ENCODE measurements around the gene MTIF2. TPM values are rescaled to one million over a fixed set of nuclear protein-coding genes. Genes with fewer than 3 reads are reported as not detected.
A peak's percentile ranks its signal among the peaks of the same experiment; 100 is the strongest.
"Not testable (repeated sequence)": the region's sequence is repeated elsewhere in the genome, so short reads cannot be mapped to it uniquely, and the experiment has no call there.

MTIF2 gene
- polyA plus RNA-seq, 4 donors: 20.0 to 36.2 (median 33.1) TPM

- H3K4me3 ChIP-seq (ENCODE audit: low read depth in 1 of 3, low read length in 3 of 3): peak overlapping the region; percentile 65 to 85 (median 65)
- 0 to 2% (median 1%) methylated on average over 54 to 60 of the region's 60 CpGs for WGBS, 3 donors
- no peak for FAIRE-seq
These were observed 13.3 kb upstream of the MTIF2 start for GRCh38 chr2:55282110-55282917.

GRCh38 chr2:55280851-55281546 is 12.0 kb upstream of the MTIF2 start:
- not testable (repeated sequence) for H3K27ac ChIP-seq (ENCODE audit: low read depth in 1 of 3, low read length in 2 of 3); DNase-seq; H3K36me3 ChIP-seq (ENCODE audit: control insufficient read depth in 3 of 3, insufficient read depth in 2 of 3, low read depth in 1 of 3, low read length in 3 of 3); H3K9me3 ChIP-seq (ENCODE audit: control insufficient read depth in 2 of 2, insufficient read depth in 1 of 2, low read depth in 1 of 2, low read length in 1 of 2); H3K4me3 ChIP-seq (ENCODE audit: low read depth in 1 of 3, low read length in 3 of 3); H3K4me1 ChIP-seq (ENCODE audit: control insufficient read depth in 3 of 3, insufficient read depth in 2 of 3, low read depth in 1 of 3, low read length in 2 of 3); H3K27me3 ChIP-seq (ENCODE audit: control insufficient read depth in 3 of 3, insufficient read depth in 3 of 3, low read length in 3 of 3); FAIRE-seq
- WGBS, 3 donors: 81 to 82% (median 82%) methylated on average over 5 of the region's 5 CpGs

More at GRCh38 chr2:55282110-55282917, 13.3 kb upstream of the MTIF2 start:
- Histone ChIP-seq H3K27me3 (ENCODE audit: control insufficient read depth in 3 of 3, insufficient read depth in 3 of 3, low read length in 3 of 3) (no peaks in the 10 kb centered on the region), H3K4me1 (ENCODE audit: control insufficient read depth in 3 of 3, insufficient read depth in 2 of 3, low read depth in 1 of 3, low read length in 2 of 3) (no peaks in the 10 kb centered on the region), H3K9me3 (ENCODE audit: control insufficient read depth in 2 of 2, insufficient read depth in 1 of 2, low read depth in 1 of 2, low read length in 1 of 2) (no peaks in the 10 kb centered on the region), H3K27ac (ENCODE audit: low read depth in 1 of 3, low read length in 2 of 3) (peak overlapping the region; percentile 82 to 94 (median 91)), H3K36me3 (ENCODE audit: control insufficient read depth in 3 of 3, insufficient read depth in 2 of 3, low read depth in 1 of 3, low read length in 3 of 3) (peaks cover 0 to 5% (median 0%) of the 10 kb centered on the region in 3 donors)
- DNase-seq: peak; percentile 89 to 94

GRCh38 chr2:55279859-55280424 is 10.9 kb upstream of the MTIF2 start:
- not testable (repeated sequence) for H3K36me3 ChIP-seq (ENCODE audit: control insufficient read depth in 3 of 3, insufficient read depth in 2 of 3, low read depth in 1 of 3, low read length in 3 of 3); H3K4me1 ChIP-seq (ENCODE audit: control insufficient read depth in 3 of 3, insufficient read depth in 2 of 3, low read depth in 1 of 3, low read length in 2 of 3); FAIRE-seq; H3K27me3 ChIP-seq (ENCODE audit: control insufficient read depth in 3 of 3, insufficient read depth in 3 of 3, low read length in 3 of 3); H3K9me3 ChIP-seq (ENCODE audit: control insufficient read depth in 2 of 2, insufficient read depth in 1 of 2, low read depth in 1 of 2, low read length in 1 of 2); H3K27ac ChIP-seq (ENCODE audit: low read depth in 1 of 3, low read length in 2 of 3); H3K4me3 ChIP-seq (ENCODE audit: low read depth in 1 of 3, low read length in 3 of 3)
- WGBS, 3 donors: 69 to 81% (median 76%) methylated on average over 6 to 7 of the region's 7 CpGs
- peak in 1 of 2 donors; percentile 10 for DNase-seq

- not testable (repeated sequence) for H3K27ac ChIP-seq (ENCODE audit: low read depth in 1 of 3, low read length in 2 of 3); H3K9me3 ChIP-seq (ENCODE audit: control insufficient read depth in 2 of 2, insufficient read depth in 1 of 2, low read depth in 1 of 2, low read length in 1 of 2); H3K27me3 ChIP-seq (ENCODE audit: control insufficient read depth in 3 of 3, insufficient read depth in 3 of 3, low read length in 3 of 3); H3K36me3 ChIP-seq (ENCODE audit: control insufficient read depth in 3 of 3, insufficient read depth in 2 of 3, low read depth in 1 of 3, low read length in 3 of 3); FAIRE-seq; DNase-seq; H3K4me3 ChIP-seq (ENCODE audit: low read depth in 1 of 3, low read length in 3 of 3); H3K4me1 ChIP-seq (ENCODE audit: control insufficient read depth in 3 of 3, insufficient read depth in 2 of 3, low read depth in 1 of 3, low read length in 2 of 3)
- WGBS, 3 donors: 62 to 88% (median 84%) methylated on average over 10 of the region's 10 CpGs
These were observed 10.3 kb upstream of the MTIF2 start for GRCh38 chr2:55279214-55279835.

GRCh38 chr2:55277310-55277709 is 8.3 kb upstream of the MTIF2 start:
- no peak overlapping the region for H3K27ac ChIP-seq (ENCODE audit: low read depth in 1 of 3, low read length in 2 of 3)
- WGBS, 3 donors: 55 to 58% (median 58%) methylated on average over 3 of the region's 3 CpGs
- H3K36me3 ChIP-seq (ENCODE audit: control insufficient read depth in 3 of 3, insufficient read depth in 2 of 3, low read depth in 1 of 3, low read length in 3 of 3): no peaks in the 10 kb centered on the region
- no peaks in the 10 kb centered on the region for H3K4me1 ChIP-seq (ENCODE audit: control insufficient read depth in 3 of 3, insufficient read depth in 2 of 3, low read depth in 1 of 3, low read length in 2 of 3)
- no peak for FAIRE-seq
- DNase-seq: peak in 1 of 2 donors; percentile 26
- H3K4me3 ChIP-seq (ENCODE audit: low read depth in 1 of 3, low read length in 3 of 3): no peak overlapping the region
- H3K27me3 ChIP-seq (ENCODE audit: control insufficient read depth in 3 of 3, insufficient read depth in 3 of 3, low read length in 3 of 3): no peaks in the 10 kb centered on the region
- H3K9me3 ChIP-seq (ENCODE audit: control insufficient read depth in 2 of 2, insufficient read depth in 1 of 2, low read depth in 1 of 2, low read length in 1 of 2): no peaks in the 10 kb centered on the region

- H3K9me3 ChIP-seq (ENCODE audit: control insufficient read depth in 2 of 2, insufficient read depth in 1 of 2, low read depth in 1 of 2, low read length in 1 of 2); FAIRE-seq; H3K36me3 ChIP-seq (ENCODE audit: control insufficient read depth in 3 of 3, insufficient read depth in 2 of 3, low read depth in 1 of 3, low read length in 3 of 3); H3K27ac ChIP-seq (ENCODE audit: low read depth in 1 of 3, low read length in 2 of 3); H3K27me3 ChIP-seq (ENCODE audit: control insufficient read depth in 3 of 3, insufficient read depth in 3 of 3, low read length in 3 of 3); H3K4me1 ChIP-seq (ENCODE audit: control insufficient read depth in 3 of 3, insufficient read depth in 2 of 3, low read depth in 1 of 3, low read length in 2 of 3); DNase-seq; H3K4me3 ChIP-seq (ENCODE audit: low read depth in 1 of 3, low read length in 3 of 3): not testable (repeated sequence)
- 86 to 94% (median 91%) methylated on average over 2 of the region's 2 CpGs for WGBS, 3 donors
These were observed 5.3 kb upstream of the MTIF2 start for GRCh38 chr2:55274346-55274745.

GRCh38 chr2:55269645-55269990 is 587 bp upstream of the MTIF2 start:
- Histone ChIP-seq H3K36me3 (ENCODE audit: control insufficient read depth in 3 of 3, insufficient read depth in 2 of 3, low read depth in 1 of 3, low read length in 3 of 3) (peaks cover 0 to 20% (median 0%) of the 10 kb centered on the region in 3 donors), H3K4me1 (ENCODE audit: control insufficient read depth in 3 of 3, insufficient read depth in 2 of 3, low read depth in 1 of 3, low read length in 2 of 3) (peaks cover 0 to 4% (median 4%) of the 10 kb centered on the region in 3 donors), H3K27me3 (ENCODE audit: control insufficient read depth in 3 of 3, insufficient read depth in 3 of 3, low read length in 3 of 3) (no peaks in the 10 kb centered on the region), H3K4me3 (ENCODE audit: low read depth in 1 of 3, low read length in 3 of 3) (peak overlapping the region in 2 of 3 donors; percentile 72 to 73), H3K27ac (ENCODE audit: low read depth in 1 of 3, low read length in 2 of 3) (peak overlapping the region; percentile 6 to 77 (median 61)), H3K9me3 (ENCODE audit: control insufficient read depth in 2 of 2, insufficient read depth in 1 of 2, low read depth in 1 of 2, low read length in 1 of 2) (no peaks in the 10 kb centered on the region)
- DNase-seq: peak; percentile 37 to 48
- no peak for FAIRE-seq
- 15 to 33% (median 27%) methylated on average over 7 of the region's 7 CpGs for WGBS, 3 donors

GRCh38 chr2:55268288-55268906 is 634 bp downstream of the MTIF2 start:
- no peak for FAIRE-seq
- H3K9me3 ChIP-seq (ENCODE audit: control insufficient read depth in 2 of 2, insufficient read depth in 1 of 2, low read depth in 1 of 2, low read length in 1 of 2): no peaks in the 10 kb centered on the region

More at GRCh38 chr2:55268288-55268906, 634 bp downstream of the MTIF2 start:
- Histone ChIP-seq H3K4me1 (ENCODE audit: control insufficient read depth in 3 of 3, insufficient read depth in 2 of 3, low read depth in 1 of 3, low read length in 2 of 3) (peaks cover 0 to 4% (median 4%) of the 10 kb centered on the region in 3 donors), H3K36me3 (ENCODE audit: control insufficient read depth in 3 of 3, insufficient read depth in 2 of 3, low read depth in 1 of 3, low read length in 3 of 3) (peaks cover 4 to 26% (median 7%) of the 10 kb centered on the region in 3 donors), H3K27ac (ENCODE audit: low read depth in 1 of 3, low read length in 2 of 3) (peak overlapping the region; percentile 77 to 100 (median 95)), H3K4me3 (ENCODE audit: low read depth in 1 of 3, low read length in 3 of 3) (peak overlapping the region; percentile 72 to 76 (median 73)), H3K27me3 (ENCODE audit: control insufficient read depth in 3 of 3, insufficient read depth in 3 of 3, low read length in 3 of 3) (no peaks in the 10 kb centered on the region)
- 5 to 15% (median 8%) methylated on average over 13 of the region's 13 CpGs for WGBS, 3 donors
- peak in 1 of 2 donors; percentile 30 for DNase-seq
